SK-N-SH (cell line): ENCODE results near the gene PAX9.

ENCODE experiments used
- CTCF ChIP-seq: fragments of 200-600 bp; sonication (generic); IDR thresholded peaks from 2 replicates; pipeline ENCODE4 v1.6.1; 2017; ENCODE audit warnings: antibody characterized with exemption, mild to moderate bottlenecking, moderate library complexity
- FOSL2 ChIP-seq: IDR thresholded peaks from 2 replicates; pipeline ENCODE4 v1.4.0; 2012; ENCODE audit warnings: low read depth, mild to moderate bottlenecking, moderate library complexity, borderline replicate concordance
- REST ChIP-seq: IDR thresholded peaks from 2 replicates; pipeline ENCODE4 v1.6.1; 2012; ENCODE audit warnings: mild to moderate bottlenecking, low read depth, low read length, moderate library complexity
- USF2 ChIP-seq: fragments of 150-350 bp; IDR thresholded peaks from 2 replicates; pipeline ENCODE4 v1.6.1; 2017; ENCODE audit warnings: antibody characterized with exemption, low read length, low read depth, borderline replicate concordance

GRCh38 chr14:36658123-36659009 lies 3.3 kb upstream of the PAX9 start:
- TF ChIP-seq CTCF: no peak
- no peak for TF ChIP-seq USF2
- TF ChIP-seq FOSL2: no peak
- TF ChIP-seq REST: no peak
